GM12878 (cell line): ENCODE measurements around the gene FICD. TPM values are rescaled to one million over a fixed set of nuclear protein-coding genes. Genes with fewer than 3 reads are reported as not detected.

Experiments
- ATF3 ChIP-seq: IDR thresholded peaks from 2 replicates; pipeline ENCODE4 v1.6.1; 2011; ENCODE audit warnings: low read depth, mild to moderate bottlenecking, low read length, moderate library complexity, borderline replicate concordance; ENCODE audit errors: extremely low read depth
- BCLAF1 ChIP-seq: fragments of 450-650 bp; IDR thresholded peaks from 2 replicates; pipeline ENCODE4 v1.6.1; 2017; ENCODE audit warnings: antibody characterized with exemption, mild to moderate bottlenecking, moderate library complexity
- BRCA1 ChIP-seq: IDR thresholded peaks from 2 replicates; pipeline ENCODE4 v1.6.1; 2011; ENCODE audit warnings: low read depth, low read length, improper control_type of control experiment
- CEBPZ ChIP-seq: fragments of 150-350 bp; IDR thresholded peaks from 2 replicates; pipeline ENCODE4 v1.6.1; 2016; ENCODE audit warnings: low read depth, low read length
- E2F8 ChIP-seq: fragments of 450-650 bp; IDR thresholded peaks from 2 replicates; pipeline ENCODE4 v1.6.1; 2018; ENCODE audit warnings: mild to moderate bottlenecking, low read depth, moderate library complexity; ENCODE audit not compliant: partially characterized antibody
- ELK1 ChIP-seq: IDR thresholded peaks from 2 replicates; pipeline ENCODE4 v1.6.1; 2012; ENCODE audit warnings: low read depth, low read length, improper control_type of control experiment
- EZH2 ChIP-seq: IDR thresholded peaks from 2 replicates; pipeline ENCODE4 v1.6.1; 2012; ENCODE audit warnings: low read depth, mild to moderate bottlenecking, control low read depth, inconsistent platforms, low read length, borderline replicate concordance; ENCODE audit not compliant: control insufficient read depth
- MAX ChIP-seq: IDR thresholded peaks from 2 replicates; pipeline ENCODE4 v1.6.1; 2012; ENCODE audit warnings: low read depth, low read length, improper control_type of control experiment
- MEF2B ChIP-seq: fragments of 450-650 bp; IDR thresholded peaks from 2 replicates; pipeline ENCODE4 v1.6.1; 2018; ENCODE audit warnings: mild to moderate bottlenecking, moderate library complexity; ENCODE audit not compliant: partially characterized antibody, poor library complexity, severe bottlenecking
- MYC ChIP-seq: IDR thresholded peaks from 2 replicates; pipeline ENCODE4 v1.6.1; 2011; ENCODE audit warnings: mild to moderate bottlenecking, low read length, moderate library complexity, inconsistent platforms; ENCODE audit not compliant: insufficient read depth, insufficient replicate concordance, insufficient read length, severe bottlenecking
- PAX8 ChIP-seq: fragments of 450-650 bp; IDR thresholded peaks from 2 replicates; pipeline ENCODE4 v1.6.1; 2017; ENCODE audit warnings: mild to moderate bottlenecking, moderate library complexity
- RELB ChIP-seq: fragments of 450-650 bp; IDR thresholded peaks from 2 replicates; pipeline ENCODE4 v1.6.1; 2017; ENCODE audit warnings: low read depth, mild to moderate bottlenecking, moderate library complexity
- SMAD5 ChIP-seq: IDR thresholded peaks from 2 replicates; pipeline ENCODE4 v1.6.1; 2016; ENCODE audit warnings: antibody characterized with exemption, low read depth
- ZNF207 ChIP-seq: fragments of 450-650 bp; IDR thresholded peaks from 2 replicates; pipeline ENCODE4 v1.6.1; 2014; ENCODE audit warnings: antibody characterized with exemption, mild to moderate bottlenecking, borderline replicate concordance
- polyA plus RNA-seq, 11 experiments: library from polyadenylated mRNA; depleted of rRNA in 4 of 11; unstranded in 6 of 11; stranded (reverse) in 5 of 11; fragments of >200 nt; fragmentation: Nextera tagmentation in 4 of 11; fragmentation: Illumina TruSeq in 1 of 11; extraction: Ambion mirVana in 4 of 11; extraction: Trizol in 1 of 11; gene quantifications; 1 replicate in 1 of 11; 2 replicates in 10 of 11; pipeline versions ENCODE4 v1.2.1 to v1.2.3, GENCODE V29; 2011 to 2016; ENCODE audit warnings: inconsistent platforms in 2 of 11, missing spikeins in 2 of 11, low read depth in 1 of 11
- total RNA-seq, 4 experiments: library from RNA; depleted of rRNA in 3 of 4; stranded (reverse); fragments of >200 nt in 3 of 4; fragmentation: Illumina TruSeq in 1 of 4; extraction: Trizol in 1 of 4; gene quantifications; 2 replicates each; pipeline versions ENCODE4 v1.2.1 to v1.2.3, GENCODE V29; 2013 to 2021

Gene FICD
- total and polyA plus RNA-seq, 10 of the 15 experiments (the other 5 are each of a cell fraction or from before 2014, with no cell fraction given): 1.1 to 9.4 (median 4.3) TPM

- TF ChIP-seq MEF2B: peak; percentile 35
- TF ChIP-seq MYC: no peak
- TF ChIP-seq RELB: peak; percentile 92
- no peak for TF ChIP-seq ELK1
- TF ChIP-seq CEBPZ: no peak
- TF ChIP-seq EZH2: no peak
- TF ChIP-seq PAX8: no peak; the same call in 1 of the 2 replicates
- TF ChIP-seq E2F8: no peak
- no peak for TF ChIP-seq ATF3
- no peak for TF ChIP-seq BCLAF1
- TF ChIP-seq MAX: no peak
- TF ChIP-seq BRCA1: no peak
- no peak for TF ChIP-seq SMAD5
- no peak for TF ChIP-seq ZNF207
These were observed 52.6 kb downstream of the FICD start (continued) for GRCh38 chr12:108567406-108568337.
